Skeletal muscle tissue (tissue), 2 donors: Measurements from ENCODE around the gene RPL27. TPM values are rescaled to one million over a fixed set of nuclear protein-coding genes. Genes with fewer than 3 reads are reported as not detected.

ENCODE experiments used
- small RNA-seq: library from RNA; depleted of rRNA; stranded (forward); fragments of <200 nt; gene quantifications from one replicate; pipeline ENCODE3, GENCODE V24; 2014
- total RNA-seq: library from RNA; depleted of rRNA; stranded (reverse); fragments of >200 nt; gene quantifications from one replicate; pipeline ENCODE4 v1.2.3, GENCODE V29; 2014

The RPL27 gene
- total RNA-seq, 1 donor from 2014 or later, result 1,695 TPM

Small RNA genes within 50 kb of the gene (small RNA-seq; reads per million reads assigned to genes)
- gene AARSD1, result not detected

Other genes with a start within 250 kb of the RPL27 start
- 16.2 TPM for gene RAMP2, start 237.2 kb upstream of the RPL27 start, total RNA-seq
- 38.6 TPM for gene VPS25, start 225.0 kb upstream of the RPL27 start, total RNA-seq
- not detected for gene WNK4, start 217.8 kb upstream of the RPL27 start, total RNA-seq
- gene COA3, start 199.7 kb upstream of the RPL27 start, total RNA-seq, result 99.2 TPM
- 1.0 TPM for gene CNTD1, start 199.6 kb upstream of the RPL27 start, total RNA-seq
- gene BECN1, start 174.1 kb upstream of the RPL27 start, total RNA-seq, result 44.9 TPM
- 31.8 TPM for gene PSME3, start 165.0 kb upstream of the RPL27 start, total RNA-seq
- 0.52 TPM for gene AOC2, start 153.8 kb upstream of the RPL27 start, total RNA-seq
- 16.2 TPM for gene AOC3, start 147.2 kb upstream of the RPL27 start, total RNA-seq
- not detected for gene G6PC1, start 97.6 kb upstream of the RPL27 start, total RNA-seq
- 31.8 TPM for gene AARSD1, start 34.0 kb upstream of the RPL27 start, total RNA-seq
- gene PTGES3L, start 18.3 kb upstream of the RPL27 start, total RNA-seq, result 28.2 TPM
- gene RUNDC1, start 17.9 kb upstream of the RPL27 start, total RNA-seq, result 6.8 TPM
- 11.5 TPM for gene IFI35, start 8.4 kb downstream of the RPL27 start, total RNA-seq
- 40.2 TPM for gene VAT1, start 24.0 kb downstream of the RPL27 start, total RNA-seq
- under 0.01 TPM for gene RND2, start 26.8 kb downstream of the RPL27 start, total RNA-seq
- 17.2 TPM for gene BRCA1, start 126.9 kb downstream of the RPL27 start, total RNA-seq
- gene NBR1, start 172.8 kb downstream of the RPL27 start, total RNA-seq, result 56.9 TPM
- gene TMEM106A, start 213.5 kb downstream of the RPL27 start, total RNA-seq, result 5.2 TPM
- gene CCDC200, start 230.2 kb downstream of the RPL27 start, total RNA-seq, result not detected
- gene RNU2-1, start 235.6 kb downstream of the RPL27 start, total RNA-seq, result not detected